ENCODE measurements around the gene DHX57. TPM values are rescaled to one million over a fixed set of nuclear protein-coding genes. Genes with fewer than 3 reads are reported as not detected.

DHX57 gene
- total RNA-seq, 1 experiment from 2014 or later: 27.5 TPM

GRCh38 chr2:38806733-38807059 is 69.0 kb downstream of the DHX57 start:
- no peak overlapping the region for H3K4ac ChIP-seq (ENCODE audit: low read depth, low read length)
- no peak overlapping the region for H3K27ac Mint-ChIP-seq
- no peak overlapping the region for H4K91ac ChIP-seq (ENCODE audit: insufficient read length, low read depth, low read length)
- no peak overlapping the region for H2BK15ac ChIP-seq (ENCODE audit: low read depth, low read length)
- no peak overlapping the region for H3K14ac ChIP-seq (ENCODE audit: insufficient read depth, low read length)
- H3K4me1 Mint-ChIP-seq: no peaks in the 10 kb centered on the region
- H3T11ph ChIP-seq (ENCODE audit: low read length): no peak overlapping the region
- H3K9ac ChIP-seq (ENCODE audit: extremely low read depth, insufficient read length, low read length): no peak overlapping the region
- no peaks in the 10 kb centered on the region for H3K9me3 Mint-ChIP-seq
- H3K27ac ChIP-seq (ENCODE audit: insufficient read length, low read depth, low read length): no peak overlapping the region
- H2BK20ac ChIP-seq (ENCODE audit: low read depth, low read length, poor library complexity, severe bottlenecking): no peak overlapping the region
- H2AFZ ChIP-seq (ENCODE audit: low read length): no peak overlapping the region
- no peak overlapping the region for H3K18ac ChIP-seq (ENCODE audit: insufficient read length, low read depth, low read length)
- no peak overlapping the region for H3K4me2 ChIP-seq (ENCODE audit: insufficient read depth, insufficient read length, low read length)
- no peak overlapping the region for H3K56ac ChIP-seq (ENCODE audit: insufficient read length, low read depth, low read length)
- no peaks in the 10 kb centered on the region for H3K79me1 ChIP-seq (ENCODE audit: insufficient read depth, low read depth, low read length, poor library complexity, severe bottlenecking)
- H3K4me3 Mint-ChIP-seq: no peak overlapping the region
- H4K8ac ChIP-seq (replicated peaks; ENCODE audit: insufficient read length, low read depth, low read length): no peak overlapping the region
- H3K23me2 ChIP-seq (ENCODE audit: insufficient read length, low read depth, low read length, poor library complexity, severe bottlenecking): no peaks in the 10 kb centered on the region
- no peak overlapping the region for H2AK5ac ChIP-seq (ENCODE audit: insufficient read length, low read length)
- H3K4me1 ChIP-seq (ENCODE audit: insufficient read depth, low read length): no peaks in the 10 kb centered on the region; the same call in 1 of the 2 replicates
- H2BK120ac ChIP-seq (ENCODE audit: low read depth, low read length, poor library complexity, severe bottlenecking): no peak overlapping the region
- no peak for TF ChIP-seq CTCF (conservative IDR thresholded peaks at IDR 0.05)
- H4K20me1 ChIP-seq (ENCODE audit: control insufficient read depth, insufficient read depth, insufficient read length): no peaks in the 10 kb centered on the region
- no peaks in the 10 kb centered on the region for H3K27me3 ChIP-seq (ENCODE audit: insufficient read depth, low read length)
- H3K79me2 ChIP-seq (ENCODE audit: insufficient read depth, low read length): no peaks in the 10 kb centered on the region
- no peak overlapping the region for H2BK5ac ChIP-seq (ENCODE audit: insufficient read length, low read length)
- H4K5ac ChIP-seq (ENCODE audit: insufficient read length, low read depth, low read length): no peak overlapping the region
- DNase-seq: no peak
- H3K9me3 ChIP-seq (ENCODE audit: control insufficient read depth, low read depth, low read length): no peaks in the 10 kb centered on the region
- peaks cover 16 to 36% (median 16%) of the 10 kb centered on the region in 3 experiments; a peak in 6 of 7 replicates for H3K36me3 Mint-ChIP-seq (ENCODE audit: insufficient read depth in 1 of 3, low read depth in 3 of 3)
- no peaks in the 10 kb centered on the region for H3K27me3 Mint-ChIP-seq (ENCODE audit: low read depth)
- no peak overlapping the region for H2BK12ac ChIP-seq (ENCODE audit: insufficient read length, low read depth, low read length)
- no peak overlapping the region for H3K23ac ChIP-seq (ENCODE audit: insufficient read length, low read depth, low read length)

Data from H9 (cell line).